Measurements from ENCODE around the gene FGF3.

DNA sequence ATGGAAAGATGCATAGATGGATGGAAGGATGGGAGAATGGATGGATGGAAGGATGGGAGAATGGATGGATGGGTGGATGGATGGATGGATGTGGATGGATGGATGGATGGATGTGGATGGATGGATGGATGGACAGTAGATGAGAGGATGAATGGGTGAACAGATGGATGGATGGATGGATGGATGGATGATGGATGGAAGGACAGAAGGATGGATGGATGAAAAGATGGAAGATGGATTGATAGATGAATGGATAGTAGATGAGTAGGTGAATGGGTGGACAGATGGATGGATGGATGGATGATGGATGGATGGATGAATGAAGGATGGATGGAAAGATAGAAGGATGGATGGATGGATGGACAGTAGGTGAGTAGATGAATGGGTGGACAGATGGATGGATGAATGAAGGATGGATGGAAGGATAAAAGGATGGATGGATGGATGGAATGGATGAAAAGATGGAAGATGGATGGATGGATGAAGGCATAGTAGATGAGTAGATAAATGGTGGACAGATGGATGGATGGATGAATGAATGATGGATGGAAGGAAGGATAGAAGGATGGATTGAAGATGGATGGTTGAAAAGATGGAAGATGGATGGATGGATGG, 15.5 kb downstream of the FGF3 start:
- no peak for TF ChIP-seq EZH2phosphoT487 (IDR thresholded peaks at IDR 0.05; ENCODE audit: borderline replicate concordance, low read length)
- TF ChIP-seq, protein P1, sequence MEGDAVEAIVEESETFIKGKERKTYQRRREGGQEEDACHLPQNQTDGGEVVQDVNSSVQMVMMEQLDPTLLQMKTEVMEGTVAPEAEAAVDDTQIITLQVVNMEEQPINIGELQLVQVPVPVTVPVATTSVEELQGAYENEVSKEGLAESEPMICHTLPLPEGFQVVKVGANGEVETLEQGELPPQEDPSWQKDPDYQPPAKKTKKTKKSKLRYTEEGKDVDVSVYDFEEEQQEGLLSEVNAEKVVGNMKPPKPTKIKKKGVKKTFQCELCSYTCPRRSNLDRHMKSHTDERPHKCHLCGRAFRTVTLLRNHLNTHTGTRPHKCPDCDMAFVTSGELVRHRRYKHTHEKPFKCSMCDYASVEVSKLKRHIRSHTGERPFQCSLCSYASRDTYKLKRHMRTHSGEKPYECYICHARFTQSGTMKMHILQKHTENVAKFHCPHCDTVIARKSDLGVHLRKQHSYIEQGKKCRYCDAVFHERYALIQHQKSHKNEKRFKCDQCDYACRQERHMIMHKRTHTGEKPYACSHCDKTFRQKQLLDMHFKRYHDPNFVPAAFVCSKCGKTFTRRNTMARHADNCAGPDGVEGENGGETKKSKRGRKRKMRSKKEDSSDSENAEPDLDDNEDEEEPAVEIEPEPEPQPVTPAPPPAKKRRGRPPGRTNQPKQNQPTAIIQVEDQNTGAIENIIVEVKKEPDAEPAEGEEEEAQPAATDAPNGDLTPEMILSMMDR (conservative IDR thresholded peaks at IDR 0.05; ENCODE audit: low read depth, low read length), result no peak
